ENCODE measurements around the gene CSN1S1.

Gene CSN1S1

DNA sequence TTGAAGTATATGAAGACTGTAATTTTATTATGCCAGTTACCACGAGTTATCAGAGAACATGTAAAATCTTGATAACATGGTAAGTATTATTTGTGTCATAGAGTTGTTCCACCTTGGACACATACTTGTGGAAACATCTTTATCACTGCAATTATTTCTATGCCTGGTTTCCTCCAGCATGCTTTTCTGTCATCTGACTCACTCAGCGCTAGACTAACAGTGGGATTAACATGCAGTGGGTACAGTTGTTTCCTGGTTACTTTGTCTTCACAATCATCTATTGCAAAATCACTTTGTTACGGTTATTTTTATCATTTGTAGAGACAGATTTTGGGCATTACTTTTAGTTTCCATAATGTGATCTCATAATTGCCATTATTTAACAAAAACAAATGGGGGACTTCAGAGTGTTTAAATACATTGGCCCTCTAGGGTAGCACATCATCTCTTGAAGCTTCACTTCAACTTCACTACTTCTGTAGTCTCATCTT lies 64.7 kb downstream of the CSN1S1 start, which contains the start of gene STATH:
Gene STATH, plus strand, starts transcription at position 441 of the 491 bp plus-strand sequence. CDS start 2,472 bp downstream, outside the sequence.
- no peak for DNase-seq
